GM18526 (cell line): ENCODE results near the gene C16orf95.

ENCODE experiments used
- POLR2A ChIP-seq: IDR thresholded peaks from 3 replicates; pipeline ENCODE4 v1.6.1; 2011; ENCODE audit not compliant: insufficient read length; ENCODE audit errors: extremely low read depth

The C16orf95 gene

GRCh38 chr16:87350681-87351319, 33.6 kb upstream of the C16orf95 start:
- TF ChIP-seq POLR2A: no peak

GRCh38 chr16:87350031-87350430, 32.8 kb upstream of the C16orf95 start:
- TF ChIP-seq POLR2A: no peak

- TF ChIP-seq POLR2A: no peak
Measured at GRCh38 chr16:87348616-87349157, 31.5 kb upstream of the C16orf95 start.

- TF ChIP-seq POLR2A: no peak
Measured at GRCh38 chr16:87347932-87348615, 30.9 kb upstream of the C16orf95 start.

GRCh38 chr16:87346517-87347060, 29.4 kb upstream of the C16orf95 start:
- TF ChIP-seq POLR2A: no peak

- no peak for TF ChIP-seq POLR2A
Measured at GRCh38 chr16:87345726-87346424, 28.7 kb upstream of the C16orf95 start.

- TF ChIP-seq POLR2A: no peak
Measured at GRCh38 chr16:87344931-87345631, 27.9 kb upstream of the C16orf95 start.

GRCh38 chr16:87344165-87344930, 27.2 kb upstream of the C16orf95 start:
- no peak for TF ChIP-seq POLR2A

GRCh38 chr16:87343753-87344050, 26.5 kb upstream of the C16orf95 start:
- no peak for TF ChIP-seq POLR2A

GRCh38 chr16:87342978-87343752, 26.0 kb upstream of the C16orf95 start:
- TF ChIP-seq POLR2A: no peak

GRCh38 chr16:87342504-87342903, 25.3 kb upstream of the C16orf95 start:
- TF ChIP-seq POLR2A: no peak

GRCh38 chr16:87340198-87340597, 23.0 kb upstream of the C16orf95 start:
- TF ChIP-seq POLR2A: no peak

GRCh38 chr16:87339086-87339723, 22.0 kb upstream of the C16orf95 start:
- TF ChIP-seq POLR2A: no peak
